HepG2 (cell line): Measurements from ENCODE around the gene XRCC1. TPM values are rescaled to one million over a fixed set of nuclear protein-coding genes. Genes with fewer than 3 reads are reported as not detected.

Source experiments
- ATAC-seq: fragments of 200-7000 bp; cut with Tn5 transposase; 3 replicates; pipeline ENCODE4 v1.9.1; 2020; ENCODE audit warnings: mild to moderate bottlenecking, moderate library complexity
- BruUV-seq: library from RNA; stranded (reverse); fragments of 400-500 nt; replicated peaks from 2 replicates; lab custom pipeline; 2021; lab: Mats Ljungman, UMichigan
- CTCF ChIA-PET: fragments of 300-600 bp; formaldehyde crosslinking; extraction: SDS; loops from one replicate; lab custom pipeline; 2021; ENCODE audit warnings: low total read pairs, inconsistent platforms, low intra/inter-chr PET ratio; lab: Yijun Ruan, JAX
- POLR2A ChIA-PET: fragments of 350-600 bp; sonication (Branson Sonifier 250); formaldehyde crosslinking; loops from one replicate; lab custom pipeline; 2020; ENCODE audit warnings: antibody characterized with exemption, inconsistent platforms; lab: Yijun Ruan, JAX
- DNase-seq: peaks from one replicate; pipeline ENCODE4 v3.0.0-alpha.2; 2015; ENCODE audit warnings: low spot score
- FAIRE-seq: peaks from 3 replicates; lab custom pipeline; 2011; peaks lifted over from hg19 to GRCh38; lab: Jason Lieb, UNC
- H2AFZ ChIP-seq: one replicate; pipeline ENCODE4 v1.6.1; 2011; ENCODE audit warnings: low read length, inconsistent platforms
- H3K27ac ChIP-seq: fragments of 300-600 bp; 3 replicates; pipeline ENCODE4 v1.8.0; 2011; ENCODE audit warnings: mixed run types, mild to moderate bottlenecking, mixed read lengths, low read length, inconsistent platforms; ENCODE audit not compliant: insufficient read depth; ENCODE audit errors: extremely low read length
- H3K27me3 ChIP-seq, 2 experiments: fragments of 200-600 bp in 1 of 2; 2 replicates in 1 of 2; 3 replicates in 1 of 2; pipeline versions ENCODE4 v1.6.0 to v1.8.0; 2011; ENCODE audit warnings: low read length in 2 of 2, mild to moderate bottlenecking in 2 of 2, moderate library complexity in 2 of 2, inconsistent platforms in 1 of 2; ENCODE audit not compliant: insufficient read depth in 2 of 2, control insufficient read depth in 1 of 2
- H3K36me3 ChIP-seq, 2 experiments: fragments of 200-600 bp in 1 of 2; replicated peaks in 1 of 2; 2 replicates in 1 of 2; 3 replicates in 1 of 2; pipeline versions ENCODE4 v1.5.1 to v1.8.0; 2011; ENCODE audit warnings: low read length in 2 of 2, inconsistent platforms in 1 of 2; ENCODE audit not compliant: insufficient read depth in 2 of 2, control insufficient read depth in 1 of 2
- H3K4me1 ChIP-seq: 2 replicates; pipeline ENCODE4 v1.5.1; 2012; ENCODE audit warnings: low read length, inconsistent platforms; ENCODE audit not compliant: insufficient read depth
- H3K4me2 ChIP-seq: 2 replicates; pipeline ENCODE4 v1.6.0; 2011; ENCODE audit warnings: low read depth, low read length, inconsistent platforms
- H3K4me3 ChIP-seq, 3 experiments: fragments of 200-600 bp in 1 of 3; sonication (generic), shearing (Covaris generic) in 1 of 3; replicated peaks in 1 of 3; 2 replicates each; pipeline ENCODE4 v1.5.1; 2011 to 2016; ENCODE audit warnings: low read length in 3 of 3, inconsistent platforms in 2 of 3, low read depth in 2 of 3, mild to moderate bottlenecking in 2 of 3, control low read depth in 1 of 3, mixed read lengths in 1 of 3; ENCODE audit not compliant: insufficient read depth in 1 of 3
- H3K79me2 ChIP-seq: one replicate; pipeline ENCODE4 v1.6.1; 2011; ENCODE audit warnings: low read length, inconsistent platforms; ENCODE audit not compliant: insufficient read depth
- H3K9ac ChIP-seq: 2 replicates; pipeline ENCODE4 v1.6.0; 2011; ENCODE audit warnings: mild to moderate bottlenecking, low read depth, low read length, inconsistent platforms; ENCODE audit not compliant: insufficient read depth
- H3K9me3 ChIP-seq: 2 replicates; pipeline ENCODE4 v1.5.1; 2012; ENCODE audit warnings: mild to moderate bottlenecking, low read length
- H4K20me1 ChIP-seq: 2 replicates; pipeline ENCODE4 v1.6.0; 2011; ENCODE audit warnings: inconsistent platforms, mild to moderate bottlenecking, low read length, moderate library complexity; ENCODE audit not compliant: insufficient read depth
- ATF5 ChIP-seq: sonication (generic); formaldehyde crosslinking; IDR thresholded peaks from 2 replicates; pipeline ENCODE4 v1.4.0; 2020; ENCODE audit warnings: mild to moderate bottlenecking, low read depth, missing genetic modification reagents
- KLF9 ChIP-seq: IDR thresholded peaks from 2 replicates; pipeline ENCODE4 v1.6.1; 2016; ENCODE audit warnings: low read depth
- MTF2 ChIP-seq: sonication (generic); formaldehyde crosslinking; IDR thresholded peaks from 2 replicates; pipeline ENCODE4 v1.5.0; 2020; ENCODE audit warnings: missing genetic modification reagents, borderline replicate concordance
- MYNN ChIP-seq: sonication (generic); formaldehyde crosslinking; IDR thresholded peaks from 2 replicates; pipeline ENCODE4 v1.4.0; 2020; ENCODE audit warnings: mild to moderate bottlenecking, low read depth, missing genetic modification reagents
- ZNF564 ChIP-seq: sonication (generic); formaldehyde crosslinking; IDR thresholded peaks from 2 replicates; pipeline ENCODE4 v1.8.1; 2023; ENCODE audit warnings: mild to moderate bottlenecking, missing genetic modification reagents
- WGBS: methylation state at CpG from one replicate; pipeline ENCODE4 v1.1.6; 2017; ENCODE audit warnings: low lambda C conversion rate; 5-methylcytosine and 5-hydroxymethylcytosine counted together
- in situ Hi-C: cut with HindIII; loops from 2 replicates; pipeline ENCODE4 v1.10.0; 2017; ENCODE audit warnings: low pct_unique_long_range_greater_than_20kb; ENCODE audit not compliant: extremely low pct_ligation_motif_present
- intact Hi-C: fragments of 100-400 bp; cut with micrococcal nuclease; formaldehyde crosslinking; loops from one replicate; pipeline ENCODE4 v1.10.0; 2022; ENCODE audit not compliant: unreplicated experiment
- polyA plus RNA-seq, 8 experiments: library from polyadenylated mRNA; depleted of rRNA in 3 of 8; stranded (reverse) in 7 of 8; unstranded in 1 of 8; fragments of >200 nt; fragmentation: Illumina TruSeq in 4 of 8; extraction: Trizol in 4 of 8; gene quantifications; 2 replicates each; pipeline versions ENCODE4 v1.2.1 to v1.2.3, GENCODE V29; 2011 to 2016; ENCODE audit warnings: low read depth in 4 of 8, missing spikeins in 1 of 8, mixed read lengths in 1 of 8; ENCODE audit not compliant: insufficient read depth in 1 of 8
- total RNA-seq, 5 experiments: library from RNA; depleted of rRNA; stranded (reverse); fragments of >200 nt; fragmentation: Illumina TruSeq; extraction: Trizol; gene quantifications; 2 replicates each; pipeline ENCODE4 v1.2.3, GENCODE V29; 2016; ENCODE audit warnings: low read depth in 1 of 5
- TF ChIP-seq, protein P1 (sequence below): sonication (generic); formaldehyde crosslinking; IDR thresholded peaks from 2 replicates; pipeline ENCODE4 v1.4.0; 2020; ENCODE audit warnings: missing genetic modification reagents, borderline replicate concordance
- TF ChIP-seq, protein P2 (sequence below): sonication (generic); formaldehyde crosslinking; IDR thresholded peaks from 2 replicates; pipeline ENCODE4 v1.5.1; 2020; ENCODE audit warnings: missing genetic modification reagents, mild to moderate bottlenecking, borderline replicate concordance

XRCC1 gene
- total and polyA plus RNA-seq, 2 of the 13 experiments (the other 11 are each of a cell fraction or from before 2014, with no cell fraction given): 24.7 to 26.3 TPM

DNA sequence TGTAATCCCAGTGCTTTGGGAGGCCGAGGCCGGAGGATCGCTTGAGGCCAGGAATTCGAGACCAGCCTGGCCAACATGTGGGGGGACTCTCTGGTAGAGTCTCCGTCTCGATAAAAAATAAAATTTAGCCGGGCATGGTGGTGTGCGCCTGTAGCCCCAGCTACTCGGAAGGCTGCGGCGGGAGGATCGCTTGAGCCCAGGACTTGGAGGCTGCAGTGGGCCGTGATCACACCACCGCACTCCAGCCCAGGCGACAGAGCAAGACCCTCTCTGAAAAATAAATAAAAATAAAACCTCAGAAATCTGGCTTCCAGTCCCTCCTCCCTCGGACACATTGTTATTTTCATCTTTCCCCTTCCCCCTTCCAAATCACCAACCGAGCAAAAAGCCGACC, 20.3 kb upstream of the XRCC1 start (continued):
- TF ChIP-seq, protein P1, sequence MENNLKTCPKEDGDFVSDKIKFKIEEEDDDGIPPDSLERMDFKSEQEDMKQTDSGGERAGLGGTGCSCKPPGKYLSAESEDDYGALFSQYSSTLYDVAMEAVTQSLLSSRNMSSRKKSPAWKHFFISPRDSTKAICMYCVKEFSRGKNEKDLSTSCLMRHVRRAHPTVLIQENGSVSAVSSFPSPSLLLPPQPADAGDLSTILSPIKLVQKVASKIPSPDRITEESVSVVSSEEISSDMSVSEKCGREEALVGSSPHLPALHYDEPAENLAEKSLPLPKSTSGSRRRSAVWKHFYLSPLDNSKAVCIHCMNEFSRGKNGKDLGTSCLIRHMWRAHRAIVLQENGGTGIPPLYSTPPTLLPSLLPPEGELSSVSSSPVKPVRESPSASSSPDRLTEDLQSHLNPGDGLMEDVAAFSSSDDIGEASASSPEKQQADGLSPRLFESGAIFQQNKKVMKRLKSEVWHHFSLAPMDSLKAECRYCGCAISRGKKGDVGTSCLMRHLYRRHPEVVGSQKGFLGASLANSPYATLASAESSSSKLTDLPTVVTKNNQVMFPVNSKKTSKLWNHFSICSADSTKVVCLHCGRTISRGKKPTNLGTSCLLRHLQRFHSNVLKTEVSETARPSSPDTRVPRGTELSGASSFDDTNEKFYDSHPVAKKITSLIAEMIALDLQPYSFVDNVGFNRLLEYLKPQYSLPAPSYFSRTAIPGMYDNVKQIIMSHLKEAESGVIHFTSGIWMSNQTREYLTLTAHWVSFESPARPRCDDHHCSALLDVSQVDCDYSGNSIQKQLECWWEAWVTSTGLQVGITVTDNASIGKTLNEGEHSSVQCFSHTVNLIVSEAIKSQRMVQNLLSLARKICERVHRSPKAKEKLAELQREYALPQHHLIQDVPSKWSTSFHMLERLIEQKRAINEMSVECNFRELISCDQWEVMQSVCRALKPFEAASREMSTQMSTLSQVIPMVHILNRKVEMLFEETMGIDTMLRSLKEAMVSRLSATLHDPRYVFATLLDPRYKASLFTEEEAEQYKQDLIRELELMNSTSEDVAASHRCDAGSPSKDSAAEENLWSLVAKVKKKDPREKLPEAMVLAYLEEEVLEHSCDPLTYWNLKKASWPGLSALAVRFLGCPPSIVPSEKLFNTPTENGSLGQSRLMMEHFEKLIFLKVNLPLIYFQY: no peak

GRCh38 chr19:43594710-43595604, 19.6 kb upstream of the XRCC1 start:
- H2AFZ ChIP-seq: no peak overlapping the region
- H3K27ac ChIP-seq: peak overlapping the region; percentile 72
- DNase-seq (peak; percentile 47), FAIRE-seq (no peak), ATAC-seq (peak; percentile 70)
- peaks cover 28% of the 10 kb centered on the region for H3K4me1 ChIP-seq
- H3K27me3 ChIP-seq: no peaks in the 10 kb centered on the region; a peak in 1 of 5 replicates
- whole genome bisulfite sequencing: 11% methylated on average over 10 of the region's 64 CpGs
- H3K4me2 ChIP-seq: peak overlapping the region; percentile 88
- peaks cover 6 to 19% of the 10 kb centered on the region in 2 experiments; a peak in 4 of 5 replicates for H3K36me3 ChIP-seq
- H3K9me3 ChIP-seq: no peaks in the 10 kb centered on the region
- BruUV-seq: no TSS peak
- ChIA-PET CTCF (interaction anchor here (1.6 to 2.4 kb wide), 2 partner anchors 40 to 57 kb away, joined by 12 to 13 read pairs; no protein-coding TSS in a partner anchor), POLR2A (interaction anchor here (0.8 to 2.4 kb wide), 9 partner anchors 11 to 160 kb away, joined by 3 to 20 read pairs (median 6); partner anchors contain the start of genes SMG9 and ZNF575)
- peaks cover 27% of the 10 kb centered on the region for H3K79me2 ChIP-seq
- peak overlapping the region; percentile 74 to 90 (median 84) for H3K4me3 ChIP-seq
- intact Hi-C loops (loop anchor here (10.0 kb wide), 1 partner anchor 70 kb away; the partner anchor contains the start of gene ETHE1), in situ Hi-C loops (loop anchor here (5.0 kb wide), 1 partner anchor 57 kb away; no protein-coding TSS in a partner anchor)
- peaks cover 2% of the 10 kb centered on the region; the same call in 1 of the 2 replicates for H4K20me1 ChIP-seq
- peak overlapping the region; percentile 91 for H3K9ac ChIP-seq
- TF ChIP-seq KLF9 (CRISPR knock-in tag): no peak
- no peak for TF ChIP-seq MYNN (CRISPR knock-in tag)
- TF ChIP-seq, protein P2, sequence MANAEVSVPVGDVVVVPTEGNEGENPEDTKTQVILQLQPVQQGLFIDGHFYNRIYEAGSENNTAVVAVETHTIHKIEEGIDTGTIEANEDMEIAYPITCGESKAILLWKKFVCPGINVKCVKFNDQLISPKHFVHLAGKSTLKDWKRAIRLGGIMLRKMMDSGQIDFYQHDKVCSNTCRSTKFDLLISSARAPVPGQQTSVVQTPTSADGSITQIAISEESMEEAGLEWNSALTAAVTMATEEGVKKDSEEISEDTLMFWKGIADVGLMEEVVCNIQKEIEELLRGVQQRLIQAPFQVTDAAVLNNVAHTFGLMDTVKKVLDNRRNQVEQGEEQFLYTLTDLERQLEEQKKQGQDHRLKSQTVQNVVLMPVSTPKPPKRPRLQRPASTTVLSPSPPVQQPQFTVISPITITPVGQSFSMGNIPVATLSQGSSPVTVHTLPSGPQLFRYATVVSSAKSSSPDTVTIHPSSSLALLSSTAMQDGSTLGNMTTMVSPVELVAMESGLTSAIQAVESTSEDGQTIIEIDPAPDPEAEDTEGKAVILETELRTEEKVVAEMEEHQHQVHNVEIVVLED: peak; percentile 27; the same call in 1 of the 2 replicates
- no peak for TF ChIP-seq MTF2 (CRISPR knock-in tag)
- TF ChIP-seq ZNF564 (CRISPR knock-in tag): peak; percentile 92
- no peak for TF ChIP-seq ATF5 (CRISPR knock-in tag)
